Upper lobe of right lung (tissue), 1 donor: ENCODE data around the gene TRPV4. TPM values are rescaled to one million over a fixed set of nuclear protein-coding genes. Genes with fewer than 3 reads are reported as not detected.
A peak's percentile ranks its signal among the peaks of the same experiment; 100 is the strongest.

ENCODE experiments used
- ATAC-seq: fragments of 200-7000 bp; cut with Tn5 transposase; one replicate; pipeline ENCODE4 v1.9.1; 2020; ENCODE audit warnings: mild to moderate bottlenecking, moderate library complexity
- DNase-seq: peaks from one replicate; pipeline ENCODE4 v3.0.0-alpha.2; 2020
- H3K27ac ChIP-seq: fragments of 200-600 bp; one replicate; pipeline ENCODE4 v1.8.0; 2022
- H3K27me3 ChIP-seq: fragments of 200-600 bp; one replicate; pipeline ENCODE4 v1.8.0; 2022; ENCODE audit warnings: mild to moderate bottlenecking
- H3K36me3 ChIP-seq: fragments of 200-600 bp; one replicate; pipeline ENCODE4 v1.8.0; 2022
- H3K4me1 ChIP-seq: fragments of 200-600 bp; one replicate; pipeline ENCODE4 v1.8.0; 2022
- H3K4me3 ChIP-seq: fragments of 200-600 bp; one replicate; pipeline ENCODE4 v1.8.0; 2022; ENCODE audit warnings: mild to moderate bottlenecking
- H3K9me3 ChIP-seq: fragments of 200-600 bp; one replicate; pipeline ENCODE4 v1.8.0; 2022
- intact Hi-C: fragments of 100-400 bp; cut with DNase I; formaldehyde crosslinking; loops from one replicate; pipeline ENCODE4 v1.11.0; 2022
- total RNA-seq: library from RNA; stranded (reverse); fragmentation: NEBNext Ultra II Directional; extraction: Animal tissue kit (Norgen Biotek cat#: 25700); gene quantifications from one replicate; pipeline ENCODE4 v1.2.1, GENCODE V29; 2021
- TF ChIP-seq, protein P1 (sequence below): fragments of 200-600 bp; IDR thresholded peaks from one replicate; pipeline ENCODE4 v1.8.0; 2022; ENCODE audit warnings: antibody characterized with exemption
- donor health status: DM: no; HTN: yes; CAD: no; lungs with severe emphysema.

TRPV4 gene
- total RNA-seq, 1 donor from 2014 or later: 4.5 TPM

DNA sequence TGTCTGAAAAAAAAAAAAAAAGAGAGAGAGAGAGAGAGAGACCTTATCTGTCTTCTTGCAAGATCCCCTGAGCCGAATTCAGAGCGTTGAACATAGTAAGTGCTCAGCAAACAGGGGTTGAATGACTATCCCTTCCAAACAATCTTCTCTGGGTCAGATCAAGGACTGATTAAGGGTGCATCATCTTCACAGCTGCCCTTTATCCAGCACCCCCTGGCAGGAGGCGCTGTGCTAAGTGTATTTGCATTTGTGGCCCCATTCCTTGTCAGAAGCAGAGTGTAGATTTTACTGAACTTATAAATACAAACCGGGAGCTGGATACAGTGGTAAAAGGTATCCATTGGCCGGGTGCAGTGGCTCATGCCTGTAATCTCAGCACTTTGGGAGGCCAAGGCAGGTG is 8.8 kb upstream of the TRPV4 start:
- intact Hi-C loops: no loop called here

DNA sequence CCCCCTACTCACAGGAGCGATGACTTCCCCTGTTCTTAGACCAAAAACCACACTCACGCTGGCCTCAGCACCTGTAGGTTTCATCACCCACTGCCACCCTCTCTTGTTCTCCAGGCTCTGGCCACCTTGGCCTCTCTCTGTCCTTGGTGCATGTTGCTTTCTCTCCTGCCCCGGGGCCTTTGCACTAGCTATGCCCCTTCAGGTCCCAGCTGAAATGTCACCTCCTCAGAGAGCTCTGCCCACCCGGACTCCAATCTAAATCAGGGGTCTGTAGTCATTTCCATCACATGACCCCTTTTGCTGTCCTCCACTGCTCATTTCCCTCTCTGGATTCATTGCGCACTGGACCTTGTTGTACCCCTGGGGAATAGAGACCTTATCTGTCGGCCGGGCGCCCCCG is 8.2 kb upstream of the TRPV4 start:
- H3K4me1 ChIP-seq: peaks cover 8% of the 10 kb centered on the region
- no peak for DNase-seq

More for the DNA sequence above, 8.8 kb upstream of the TRPV4 start:
- no peak overlapping the region for H3K27ac ChIP-seq
- ATAC-seq (no peak), DNase-seq (no peak)
- TF ChIP-seq, protein P1, sequence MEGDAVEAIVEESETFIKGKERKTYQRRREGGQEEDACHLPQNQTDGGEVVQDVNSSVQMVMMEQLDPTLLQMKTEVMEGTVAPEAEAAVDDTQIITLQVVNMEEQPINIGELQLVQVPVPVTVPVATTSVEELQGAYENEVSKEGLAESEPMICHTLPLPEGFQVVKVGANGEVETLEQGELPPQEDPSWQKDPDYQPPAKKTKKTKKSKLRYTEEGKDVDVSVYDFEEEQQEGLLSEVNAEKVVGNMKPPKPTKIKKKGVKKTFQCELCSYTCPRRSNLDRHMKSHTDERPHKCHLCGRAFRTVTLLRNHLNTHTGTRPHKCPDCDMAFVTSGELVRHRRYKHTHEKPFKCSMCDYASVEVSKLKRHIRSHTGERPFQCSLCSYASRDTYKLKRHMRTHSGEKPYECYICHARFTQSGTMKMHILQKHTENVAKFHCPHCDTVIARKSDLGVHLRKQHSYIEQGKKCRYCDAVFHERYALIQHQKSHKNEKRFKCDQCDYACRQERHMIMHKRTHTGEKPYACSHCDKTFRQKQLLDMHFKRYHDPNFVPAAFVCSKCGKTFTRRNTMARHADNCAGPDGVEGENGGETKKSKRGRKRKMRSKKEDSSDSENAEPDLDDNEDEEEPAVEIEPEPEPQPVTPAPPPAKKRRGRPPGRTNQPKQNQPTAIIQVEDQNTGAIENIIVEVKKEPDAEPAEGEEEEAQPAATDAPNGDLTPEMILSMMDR: no peak
- peaks cover 8% of the 10 kb centered on the region for H3K4me1 ChIP-seq
- H3K4me3 ChIP-seq: no peak overlapping the region
- no peaks in the 10 kb centered on the region for H3K36me3 ChIP-seq
- H3K27me3 ChIP-seq: no peaks in the 10 kb centered on the region
- H3K9me3 ChIP-seq: no peaks in the 10 kb centered on the region

DNA sequence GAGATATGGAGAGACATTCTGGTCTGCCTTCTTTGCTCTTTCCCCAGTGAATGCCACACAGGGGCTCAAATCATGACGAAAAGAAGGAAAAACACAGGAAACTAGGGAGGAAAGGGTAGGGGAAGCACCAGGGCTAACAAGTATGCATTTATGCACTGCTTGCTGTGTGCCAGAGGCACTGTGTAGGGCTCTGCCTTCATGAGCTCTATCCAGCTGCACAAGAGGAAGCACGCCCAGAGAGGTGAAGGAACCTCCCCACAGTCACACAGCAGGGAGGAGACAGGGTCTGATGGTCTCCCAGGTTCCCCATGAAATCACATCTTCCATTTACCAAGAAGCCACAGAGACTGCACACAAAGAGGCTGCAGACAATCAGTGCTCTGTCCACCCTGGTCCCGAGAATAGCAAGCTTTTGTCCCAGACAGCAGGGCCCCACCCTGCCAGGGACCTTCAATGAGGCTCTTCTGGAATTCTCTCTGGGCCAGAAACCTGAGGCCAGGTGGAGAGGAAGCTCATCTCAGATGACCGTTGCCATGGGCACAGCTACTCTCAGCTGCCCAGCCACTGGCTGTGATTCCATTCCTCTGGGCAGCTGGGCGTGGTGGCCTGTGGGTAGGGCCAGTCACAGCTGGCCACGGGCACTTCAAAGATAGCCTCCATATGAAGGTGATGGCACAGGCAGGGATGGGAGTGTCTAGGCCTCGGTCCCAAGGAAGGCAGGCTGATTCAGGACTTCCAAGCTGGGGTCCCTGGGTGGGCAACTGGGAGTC is 7.3 kb upstream of the TRPV4 start:
- DNase-seq (no peak), ATAC-seq (peak; percentile 2)
- intact Hi-C loops: no loop called here
- Histone ChIP-seq H3K27ac (no peak overlapping the region), H3K36me3 (no peaks in the 10 kb centered on the region), H3K27me3 (no peaks in the 10 kb centered on the region), H3K9me3 (no peaks in the 10 kb centered on the region), H3K4me1 (peaks cover 6% of the 10 kb centered on the region), H3K4me3 (no peak overlapping the region)
- TF ChIP-seq, protein P1: no peak

More for the DNA sequence above, 8.2 kb upstream of the TRPV4 start:
- Histone ChIP-seq H3K27ac (no peak overlapping the region), H3K9me3 (no peaks in the 10 kb centered on the region), H3K27me3 (no peaks in the 10 kb centered on the region), H3K4me3 (no peak overlapping the region), H3K36me3 (no peaks in the 10 kb centered on the region)
- TF ChIP-seq, protein P1: no peak
- ATAC-seq: no peak
- intact Hi-C loops: no loop called here

DNA sequence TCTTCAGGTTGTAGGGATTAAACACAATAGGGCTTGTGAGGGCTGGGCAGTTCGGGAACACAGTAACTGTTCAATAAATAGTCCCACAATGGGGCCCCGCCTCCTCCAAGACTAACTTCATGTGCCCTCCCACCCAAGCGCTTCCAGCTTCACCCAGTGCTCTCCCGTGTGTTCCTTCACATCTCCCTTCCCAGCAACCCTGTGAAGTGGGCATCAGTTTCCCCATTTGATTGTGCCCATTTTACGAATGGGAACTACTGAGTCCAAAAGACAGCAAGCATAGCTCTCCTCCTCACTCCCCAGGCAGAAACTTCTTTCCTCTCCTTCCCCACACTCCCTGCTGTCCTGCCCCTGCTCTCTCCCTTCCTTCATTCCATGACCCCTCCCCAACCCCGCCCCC is 6.2 kb upstream of the TRPV4 start:
- no peak for DNase-seq
- ATAC-seq: no peak
- intact Hi-C loops: no loop called here
- no peak overlapping the region for H3K27ac ChIP-seq
- TF ChIP-seq, protein P1: no peak
- no peaks in the 10 kb centered on the region for H3K36me3 ChIP-seq
- no peaks in the 10 kb centered on the region for H3K4me1 ChIP-seq
- H3K27me3 ChIP-seq: no peaks in the 10 kb centered on the region
- H3K4me3 ChIP-seq: no peak overlapping the region
- H3K9me3 ChIP-seq: no peaks in the 10 kb centered on the region

DNA sequence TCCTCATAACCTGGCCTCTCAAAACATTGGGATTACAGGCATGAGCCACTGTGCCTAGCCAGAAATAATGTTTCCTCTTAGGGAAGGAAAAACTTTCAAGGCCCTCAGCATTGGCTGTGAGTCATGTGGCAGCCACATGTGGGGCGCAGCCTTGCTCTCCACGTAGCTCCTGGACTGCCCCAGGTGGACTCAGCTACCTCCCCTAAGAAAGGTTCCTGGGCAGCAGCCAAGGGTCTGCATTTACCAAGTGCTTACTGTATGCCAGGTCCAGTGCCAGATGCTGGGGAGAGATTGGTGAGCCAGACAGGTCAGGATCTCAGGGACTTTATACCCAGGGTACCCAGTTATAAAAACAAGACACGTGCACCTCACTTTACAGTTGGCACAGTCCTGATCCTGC is 3.7 kb upstream of the TRPV4 start:
- no peaks in the 10 kb centered on the region for H3K36me3 ChIP-seq
- H3K27ac ChIP-seq: no peak overlapping the region
- peaks cover 11% of the 10 kb centered on the region for H3K27me3 ChIP-seq
- no peak for ATAC-seq
- DNase-seq: no peak
- intact Hi-C loops: no loop called here
- no peaks in the 10 kb centered on the region for H3K4me1 ChIP-seq
- no peaks in the 10 kb centered on the region for H3K9me3 ChIP-seq
- H3K4me3 ChIP-seq: no peak overlapping the region
- TF ChIP-seq, protein P1: no peak
